SU-DHL-6 (cell line): ENCODE measurements around the gene EPHA8.

ENCODE experiments used
- EZH2phosphoT487 ChIP-seq: fragments of 200-600 bp; sonication (generic), shearing (Covaris generic); conservative IDR thresholded peaks from 2 replicates; pipeline ENCODE4 v1.6.1; 2018; ENCODE audit warnings: mild to moderate bottlenecking, antibody characterized with exemption, low read length, moderate library complexity, mixed read lengths
- TF ChIP-seq, protein P1 (sequence below): fragments of 200-600 bp; sonication (generic); IDR thresholded peaks from one replicate; pipeline ENCODE4 v1.5.1; 2017; ENCODE audit warnings: antibody characterized with exemption, mild to moderate bottlenecking, low read length, moderate library complexity; ENCODE audit not compliant: insufficient read depth, poor library complexity, severe bottlenecking

DNA sequence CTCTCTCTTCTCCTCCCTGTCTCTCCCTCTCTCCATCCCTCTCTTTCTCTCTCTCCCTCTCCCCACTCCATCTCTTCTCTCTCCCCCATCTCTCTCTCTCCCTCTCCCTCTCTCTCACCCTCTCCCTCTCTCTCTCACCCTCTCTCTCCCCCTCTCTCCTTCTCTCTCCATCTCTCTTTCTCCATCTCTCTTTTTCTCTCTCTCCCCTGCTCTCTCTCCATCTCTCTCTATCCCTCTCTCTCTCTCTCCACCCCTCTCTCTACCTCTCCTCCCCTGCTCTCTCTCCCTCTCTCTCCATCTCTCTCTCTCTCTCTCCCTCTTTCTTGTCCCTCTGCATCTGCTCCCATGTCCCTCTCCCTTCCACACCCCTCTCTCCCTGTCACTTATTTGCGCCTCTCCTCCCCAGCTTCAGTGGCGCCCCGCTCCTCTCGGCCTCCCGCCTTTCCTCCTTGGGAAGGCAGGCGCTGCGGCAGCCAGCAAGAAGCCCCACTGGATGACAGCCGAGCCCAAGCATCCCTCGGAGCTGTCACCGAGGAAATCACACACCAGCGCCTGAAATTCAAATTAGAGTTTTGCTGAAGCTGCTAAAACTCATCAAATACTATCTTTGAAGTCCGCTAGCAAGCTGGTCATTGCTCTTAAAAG lies 15.3 kb upstream of the EPHA8 start:
- TF ChIP-seq, protein P1, sequence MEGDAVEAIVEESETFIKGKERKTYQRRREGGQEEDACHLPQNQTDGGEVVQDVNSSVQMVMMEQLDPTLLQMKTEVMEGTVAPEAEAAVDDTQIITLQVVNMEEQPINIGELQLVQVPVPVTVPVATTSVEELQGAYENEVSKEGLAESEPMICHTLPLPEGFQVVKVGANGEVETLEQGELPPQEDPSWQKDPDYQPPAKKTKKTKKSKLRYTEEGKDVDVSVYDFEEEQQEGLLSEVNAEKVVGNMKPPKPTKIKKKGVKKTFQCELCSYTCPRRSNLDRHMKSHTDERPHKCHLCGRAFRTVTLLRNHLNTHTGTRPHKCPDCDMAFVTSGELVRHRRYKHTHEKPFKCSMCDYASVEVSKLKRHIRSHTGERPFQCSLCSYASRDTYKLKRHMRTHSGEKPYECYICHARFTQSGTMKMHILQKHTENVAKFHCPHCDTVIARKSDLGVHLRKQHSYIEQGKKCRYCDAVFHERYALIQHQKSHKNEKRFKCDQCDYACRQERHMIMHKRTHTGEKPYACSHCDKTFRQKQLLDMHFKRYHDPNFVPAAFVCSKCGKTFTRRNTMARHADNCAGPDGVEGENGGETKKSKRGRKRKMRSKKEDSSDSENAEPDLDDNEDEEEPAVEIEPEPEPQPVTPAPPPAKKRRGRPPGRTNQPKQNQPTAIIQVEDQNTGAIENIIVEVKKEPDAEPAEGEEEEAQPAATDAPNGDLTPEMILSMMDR = no peak
- TF ChIP-seq EZH2phosphoT487 = no peak
